Muscle of back (tissue), 11 donors: ENCODE measurements around the gene SUSD2. TPM values are rescaled to one million over a fixed set of nuclear protein-coding genes. Genes with fewer than 3 reads are reported as not detected.
"Not testable (repeated sequence)": the region's sequence is repeated elsewhere in the genome, so short reads cannot be mapped to it uniquely, and the experiment has no call there.

Experiments used
- DNase-seq, 3 donors: peaks; one replicate each; pipeline versions ENCODE4 v3.0.0 to v3.0.0-alpha.2; 2013
- polyA plus RNA-seq, 10 donors: library from polyadenylated mRNA; unstranded; fragments of 120-200 nt; gene quantifications; one replicate each; pipeline ENCODE4 v1.2.1, GENCODE V29; 2013; ENCODE audit not compliant: insufficient read length in 10 of 10

Gene SUSD2
- polyA plus RNA-seq, 10 donors, result 0.31 to 2.0 (median 0.66) TPM

DNA sequence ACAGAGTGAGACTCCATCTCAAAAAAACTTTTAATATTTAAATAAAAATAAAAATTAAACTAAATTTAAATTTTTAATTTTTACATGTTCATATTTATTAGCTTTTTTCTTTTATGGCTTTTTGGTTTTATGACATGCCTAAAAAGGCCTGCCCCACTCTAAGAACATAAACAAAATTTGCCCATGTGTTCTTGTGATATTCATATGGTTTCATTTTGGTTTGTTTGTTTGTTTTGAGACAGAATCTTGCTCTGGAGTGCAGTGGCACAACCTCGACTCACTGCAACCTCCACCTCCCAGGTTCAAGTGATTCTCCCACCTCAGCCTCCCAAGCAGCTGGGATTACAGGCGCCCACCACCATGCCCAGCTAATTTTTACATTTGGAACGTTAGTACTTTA, 27.7 kb downstream of the SUSD2 start:
- no peak for DNase-seq

DNA sequence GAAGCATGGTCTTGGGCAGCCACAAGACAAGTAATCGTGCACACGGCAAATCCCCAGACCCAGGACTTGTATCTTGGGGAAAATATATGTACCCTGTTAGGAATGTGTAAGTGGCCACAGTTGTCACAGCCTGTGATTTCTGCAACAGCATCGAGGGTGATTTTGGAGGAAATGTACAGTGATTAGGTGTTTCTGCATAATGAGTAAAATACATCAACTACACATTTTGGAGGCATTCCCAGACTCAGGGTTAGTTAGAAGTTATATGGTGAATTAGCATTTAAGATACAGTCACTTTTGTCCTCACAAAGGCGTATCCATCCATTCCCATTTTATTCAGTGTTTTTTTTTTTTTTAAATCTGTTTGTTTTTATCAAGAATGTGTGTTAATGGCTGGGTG, 28.4 kb downstream of the SUSD2 start:
- DNase-seq, result no peak

DNA sequence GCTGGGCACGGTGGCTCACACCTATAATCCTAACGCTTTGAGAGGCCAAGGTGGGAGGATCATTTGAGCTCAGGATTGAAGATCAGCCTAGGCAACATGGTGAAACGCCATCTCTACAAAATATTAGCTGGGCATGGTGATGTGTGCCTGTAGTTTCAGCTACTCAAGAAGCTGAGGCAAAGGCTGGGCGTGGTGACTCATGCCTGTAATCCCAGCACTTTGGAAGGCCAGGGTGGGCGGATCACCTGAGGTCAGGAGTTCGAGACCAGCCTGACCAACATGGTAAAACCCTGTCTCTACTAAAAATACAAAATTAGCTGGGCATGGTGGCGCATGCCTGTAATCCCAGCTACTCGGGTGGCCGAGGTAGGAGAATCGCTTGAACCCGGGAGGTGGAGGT, 29.1 kb downstream of the SUSD2 start:
- DNase-seq, result not testable (repeated sequence)

DNA sequence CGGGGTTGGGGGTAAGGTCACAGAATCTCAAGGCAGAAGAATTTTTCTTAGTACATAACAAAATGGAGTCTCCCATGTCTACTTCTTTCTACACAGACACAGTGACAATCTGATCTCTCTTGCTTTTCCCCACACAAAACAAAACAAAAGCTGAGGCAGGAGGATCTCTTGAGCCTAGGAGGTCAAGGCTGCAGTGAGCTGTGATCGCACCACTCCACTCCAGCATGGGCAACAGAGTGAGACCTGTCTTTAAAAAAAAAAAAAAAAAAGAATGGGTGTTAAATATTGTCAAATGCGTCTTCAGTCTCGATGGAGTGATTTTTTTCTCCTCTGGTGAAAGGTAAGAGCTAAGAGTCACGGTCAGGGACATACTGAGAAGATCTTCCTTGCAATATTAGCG, 30.4 kb downstream of the SUSD2 start:
- not testable (repeated sequence) for DNase-seq

DNA sequence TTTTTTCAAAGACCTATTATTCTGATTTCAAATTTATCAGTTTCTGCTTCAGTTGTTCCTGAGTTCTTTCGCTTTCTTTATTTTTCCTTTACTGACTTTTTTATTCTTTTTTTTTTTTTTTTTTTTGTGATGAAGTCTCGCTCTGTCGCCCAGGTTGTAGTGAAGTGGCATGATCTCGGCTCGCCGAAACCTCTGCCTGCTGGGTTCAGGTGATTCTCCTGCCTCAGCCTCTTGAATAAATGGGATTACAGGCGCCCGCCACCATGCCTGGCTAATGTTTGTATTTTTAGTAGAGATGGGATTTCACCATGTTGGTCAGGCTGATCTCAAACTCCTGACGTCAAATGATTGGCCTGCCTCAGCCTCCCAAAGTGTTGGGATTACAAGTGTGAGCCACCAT, 31.8 kb downstream of the SUSD2 start:
- DNase-seq, result not testable (repeated sequence)

DNA sequence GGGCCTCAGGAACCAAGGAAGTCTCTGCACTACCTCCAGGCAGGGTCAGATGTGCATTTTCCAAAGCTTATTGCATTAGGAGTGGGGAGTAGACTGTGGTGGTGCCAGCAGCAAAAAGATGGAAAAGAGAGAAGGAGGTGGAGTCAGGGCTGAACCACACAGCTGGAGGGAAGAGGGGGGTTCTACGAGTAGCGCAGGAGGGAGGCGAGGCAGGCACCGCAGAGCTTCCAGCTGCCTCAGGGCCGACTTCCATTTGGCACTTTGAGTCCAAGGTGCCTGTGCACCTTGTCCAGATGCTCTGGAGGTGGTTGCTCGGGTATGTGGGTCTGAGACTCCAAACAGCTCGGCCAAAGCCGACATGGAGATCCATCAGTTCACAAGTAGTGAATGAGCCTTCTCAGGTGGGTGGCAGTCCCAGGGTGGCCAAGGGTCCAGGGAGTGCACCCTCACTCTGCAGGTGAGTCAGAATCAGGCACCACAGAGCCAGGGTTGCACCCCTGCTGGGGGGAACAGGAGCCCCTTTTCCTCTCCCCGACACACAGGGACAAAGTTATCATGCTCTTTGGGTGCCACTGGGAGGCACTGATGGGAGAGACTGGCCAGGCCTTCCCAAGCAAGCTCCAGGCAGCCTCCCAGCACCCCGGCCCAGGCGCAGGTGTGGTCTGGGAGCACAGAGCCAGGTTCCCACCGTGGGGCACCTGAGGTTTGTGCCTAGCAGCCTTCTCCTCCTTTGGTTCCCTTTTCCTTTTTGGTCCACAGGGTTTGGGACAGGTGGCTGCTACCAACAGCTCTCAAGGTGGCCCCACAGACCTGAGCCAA, 33.4 kb downstream of the SUSD2 start:
- DNase-seq, result no peak

DNA sequence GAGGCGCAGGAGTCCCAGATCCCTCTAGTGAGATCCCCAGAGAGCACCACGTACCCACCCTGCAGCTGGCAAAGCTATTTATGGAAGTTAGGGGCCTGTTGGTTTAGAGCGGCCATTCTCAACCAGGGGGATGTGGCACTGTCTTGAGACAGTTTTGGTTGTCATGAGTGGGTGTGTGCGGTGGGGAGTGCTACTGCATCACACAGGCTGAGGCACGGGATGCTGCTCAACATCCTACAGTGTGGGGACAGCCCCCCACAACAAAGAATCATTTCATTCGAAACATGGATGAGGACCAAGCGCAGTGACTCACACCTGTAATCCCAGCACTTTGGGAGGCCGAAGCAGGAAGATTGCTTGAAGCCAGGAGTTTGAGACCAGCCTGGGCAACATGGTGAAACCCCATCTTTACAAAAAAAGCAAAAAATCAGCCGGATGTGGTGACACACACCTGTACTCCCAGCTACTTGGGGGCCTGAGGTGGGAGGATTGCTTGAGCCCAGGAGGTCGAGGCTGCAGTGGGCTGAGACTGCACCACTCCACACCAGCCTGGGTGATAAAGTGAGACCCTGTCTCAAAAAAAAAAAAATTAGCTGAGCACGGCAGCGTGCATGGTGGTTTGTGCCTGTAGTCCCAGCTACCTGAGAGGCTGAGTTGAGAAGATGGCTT, 35.4 kb downstream of the SUSD2 start:
- no peak for DNase-seq

DNA sequence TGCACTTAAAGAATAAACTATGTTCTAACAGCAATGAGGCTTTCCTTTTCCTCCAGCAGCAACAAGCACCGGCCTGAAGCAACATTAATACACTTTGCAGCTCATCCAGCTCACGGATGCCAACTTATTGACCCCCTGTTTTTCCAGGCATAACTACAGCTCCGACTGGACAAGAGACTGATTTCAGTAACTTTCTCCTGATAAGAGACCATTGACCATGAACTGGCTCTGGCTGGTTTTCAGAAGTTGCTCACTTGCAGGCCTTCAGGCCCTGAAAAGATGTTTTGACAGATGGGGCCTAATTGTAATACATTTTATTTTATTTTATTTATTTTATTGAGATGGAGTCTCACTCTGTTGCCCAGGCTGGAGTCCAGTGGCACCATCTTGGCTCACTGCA, 36.1 kb downstream of the SUSD2 start:
- DNase-seq, result no peak

DNA sequence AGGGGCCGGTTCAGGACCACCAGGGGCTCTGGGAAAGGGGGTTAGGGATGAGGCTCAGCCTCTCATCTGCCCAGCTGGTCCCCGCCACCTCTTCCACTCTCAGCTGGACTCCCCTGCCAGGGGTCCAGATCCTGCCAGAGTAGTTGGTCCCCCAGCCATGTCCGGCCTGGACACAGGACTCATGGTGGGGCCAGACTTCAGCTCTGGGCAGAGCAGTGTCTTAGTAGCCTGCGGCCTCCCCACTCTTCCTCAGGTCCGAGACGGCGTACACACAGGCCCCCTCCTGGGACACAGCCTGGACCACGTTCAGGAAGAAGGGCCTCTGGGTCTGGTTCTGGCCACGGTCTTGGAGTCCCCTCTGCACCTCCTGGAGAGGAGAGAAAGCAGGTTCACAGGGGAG, 38.5 kb downstream of the SUSD2 start:
- no peak for DNase-seq

DNA sequence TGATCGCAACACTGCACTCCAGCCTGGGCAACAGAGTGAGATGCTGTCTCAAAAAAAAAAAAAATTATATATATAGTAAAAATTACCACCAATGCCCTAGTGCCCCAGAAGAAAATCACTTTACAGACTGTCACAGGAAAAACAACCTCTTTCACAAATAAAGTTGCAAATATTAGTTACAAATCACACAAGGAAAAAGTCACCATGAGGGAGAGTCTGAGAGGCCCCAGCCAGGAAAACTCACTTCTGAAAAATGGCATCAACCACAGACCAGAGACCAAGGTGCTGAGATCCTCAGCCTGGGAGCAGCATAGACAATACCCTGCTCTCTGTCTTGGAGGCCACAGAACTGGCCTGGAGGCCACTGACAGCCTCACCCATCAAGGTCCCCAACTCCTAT, 43.2 kb downstream of the SUSD2 start:
- no peak for DNase-seq

DNA sequence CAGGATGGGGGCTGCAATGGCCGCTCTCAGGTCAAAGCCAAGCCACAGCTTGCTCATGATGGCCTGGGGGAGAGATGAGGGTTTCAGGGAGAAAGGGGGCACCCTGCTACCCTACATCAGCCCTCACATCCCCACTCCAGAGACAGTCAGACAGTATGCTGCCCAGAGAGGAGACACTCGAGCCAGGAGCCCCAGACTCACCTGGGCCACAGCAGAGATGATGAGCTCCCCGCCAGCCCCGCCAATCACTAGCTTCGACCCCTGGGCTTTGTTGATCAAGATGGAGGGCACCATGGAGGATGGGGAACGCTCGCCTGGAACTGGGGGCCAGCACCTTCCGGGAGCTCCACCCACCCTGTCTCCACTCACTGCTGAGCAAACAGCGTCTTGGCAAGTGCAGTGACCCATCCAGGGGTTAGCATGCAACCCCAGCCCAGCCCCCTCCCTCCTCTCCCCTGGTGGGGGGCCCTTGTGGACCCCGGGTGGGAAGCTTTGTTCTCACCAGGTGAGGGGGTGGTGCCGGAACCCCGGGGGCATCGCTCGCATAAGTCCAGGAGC, 43.8 kb downstream of the SUSD2 start:
- no peak for DNase-seq

DNA sequence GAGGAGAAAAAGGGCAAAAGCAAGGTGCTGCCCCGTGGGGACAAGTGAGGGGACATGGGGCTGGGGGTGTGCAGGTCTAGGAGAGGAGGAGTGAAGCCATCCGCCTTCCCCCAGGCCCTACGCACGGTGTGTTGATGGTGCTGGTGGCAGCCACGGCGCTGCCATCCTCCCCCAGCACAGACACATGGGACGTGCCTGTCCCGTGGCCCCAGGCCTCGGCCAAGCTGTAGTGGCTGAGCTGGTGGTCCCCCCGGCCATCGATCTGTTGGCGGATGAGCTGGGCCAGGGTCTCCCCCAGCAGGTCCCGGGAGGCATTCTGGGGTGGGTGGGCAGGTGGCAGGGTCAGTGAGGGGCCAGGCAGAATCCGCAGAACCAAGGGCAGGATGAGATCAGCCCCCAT, 44.7 kb downstream of the SUSD2 start:
- DNase-seq, result no peak

DNA sequence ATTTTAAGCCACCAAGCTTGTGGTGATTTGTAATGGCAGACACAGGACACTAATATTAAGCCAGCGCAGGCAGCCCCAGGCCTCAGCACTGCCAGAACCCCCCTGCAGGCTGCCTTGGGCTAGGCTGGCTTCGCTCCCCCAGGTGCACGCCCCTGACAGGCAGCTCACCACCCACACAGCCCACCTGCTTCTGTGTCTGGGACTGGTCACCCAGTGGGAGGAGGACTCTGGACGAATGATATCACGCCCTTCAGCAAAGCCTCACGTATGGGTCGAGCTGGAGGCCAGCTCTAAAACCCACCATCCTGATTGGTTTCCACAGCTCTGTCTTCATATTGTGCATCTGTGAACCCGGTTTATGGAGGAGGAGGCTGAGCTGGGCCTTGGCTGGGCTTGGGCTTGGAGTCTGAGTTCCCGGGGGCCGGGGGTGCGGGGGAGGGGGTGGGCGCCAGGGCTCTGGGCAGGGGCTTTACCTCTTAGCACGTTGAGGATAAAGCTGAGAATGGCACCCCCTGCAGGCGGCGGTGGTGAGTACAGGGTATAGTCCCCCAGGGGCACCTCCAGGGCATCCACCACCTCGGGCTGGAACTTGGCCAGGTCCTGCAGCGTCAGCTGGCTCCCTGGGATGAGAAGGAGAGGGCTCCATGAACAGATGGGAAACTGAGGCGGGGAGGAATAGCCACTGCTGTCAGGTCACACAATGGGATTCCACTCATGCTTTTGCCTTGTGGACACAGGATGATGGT, 49.8 kb downstream of the SUSD2 start:
- no peak for DNase-seq

DNA sequence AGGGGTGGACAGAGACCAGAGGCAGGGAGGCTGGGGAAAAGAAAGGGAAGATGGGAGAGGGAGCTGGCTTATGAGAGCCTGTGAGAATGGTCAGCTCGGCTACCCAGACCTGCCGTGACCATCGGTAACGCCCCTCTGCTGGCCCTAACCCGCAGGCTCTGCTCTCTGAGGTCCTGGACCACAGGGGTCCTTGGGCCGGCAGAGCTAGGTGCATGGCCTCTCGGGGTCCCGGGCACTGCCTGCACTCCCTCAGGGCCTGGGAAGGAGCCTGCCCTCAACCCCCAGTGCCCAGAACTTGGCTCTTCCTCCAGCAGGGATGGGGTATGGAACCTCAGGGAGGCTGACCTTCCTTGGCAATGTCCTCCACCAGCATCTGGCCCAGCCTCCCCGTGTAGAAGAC, 50.4 kb downstream of the SUSD2 start:
- DNase-seq, result no peak

DNA sequence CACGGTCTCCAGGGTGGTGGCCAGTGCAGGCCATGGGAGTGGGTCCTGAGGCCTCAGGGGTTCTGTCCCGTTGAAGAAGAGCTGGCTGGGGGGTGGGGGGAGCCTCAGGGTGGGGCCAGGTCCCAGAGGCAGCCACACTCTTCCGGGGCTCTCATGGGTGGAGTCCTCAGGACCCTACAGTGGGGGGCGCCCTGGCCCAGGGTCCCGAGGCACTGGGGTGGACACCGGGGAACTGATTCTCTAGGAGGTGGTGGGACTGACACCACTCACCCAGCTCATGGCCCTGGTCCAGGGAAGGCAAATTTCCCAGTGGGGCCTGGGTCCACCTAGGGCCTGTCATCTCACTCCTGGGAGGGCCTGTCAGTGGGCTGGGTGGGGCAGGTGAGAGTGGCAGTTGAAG, 50.8 kb downstream of the SUSD2 start:
- DNase-seq, result no peak

DNA sequence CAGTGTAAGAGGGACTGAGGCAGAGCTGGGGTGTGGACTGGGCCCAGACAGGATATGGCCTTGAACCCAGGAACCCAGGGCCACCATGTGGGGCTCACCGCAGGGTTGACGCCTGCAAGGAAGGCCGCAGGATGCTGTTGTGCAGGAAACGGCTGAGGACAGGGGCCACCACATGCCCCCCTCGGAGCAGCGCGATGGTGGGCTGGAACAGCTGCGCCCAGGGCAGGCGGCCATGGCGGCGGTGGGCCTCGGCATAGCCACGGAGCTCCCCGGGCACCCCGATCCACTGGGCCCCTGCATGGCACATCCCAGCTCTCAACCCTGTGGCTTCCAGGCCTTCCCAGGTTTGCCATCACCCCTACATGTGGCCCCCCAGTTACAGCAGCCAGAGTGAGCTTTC, 51.4 kb downstream of the SUSD2 start:
- DNase-seq, result no peak

DNA sequence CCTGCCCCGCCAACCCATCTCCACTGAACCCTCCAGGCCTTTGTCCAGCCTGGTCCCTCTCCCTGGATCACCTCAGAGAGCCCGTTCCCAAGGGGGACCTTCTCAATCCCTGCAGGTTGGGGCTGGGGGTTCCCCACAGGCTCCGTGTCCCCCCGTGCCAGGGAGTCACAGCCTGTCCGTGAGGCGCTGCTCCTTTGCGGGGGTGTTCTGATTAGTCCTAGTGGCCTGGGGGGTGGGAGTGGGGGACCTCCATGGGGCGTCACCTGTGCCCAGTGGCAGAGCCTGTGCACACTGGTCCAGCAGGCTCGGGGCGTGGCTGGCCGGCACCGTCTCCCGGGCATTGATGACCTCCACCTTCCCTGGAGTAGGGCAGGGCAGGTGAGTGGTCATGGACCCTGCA, 51.9 kb downstream of the SUSD2 start:
- DNase-seq, result no peak

DNA sequence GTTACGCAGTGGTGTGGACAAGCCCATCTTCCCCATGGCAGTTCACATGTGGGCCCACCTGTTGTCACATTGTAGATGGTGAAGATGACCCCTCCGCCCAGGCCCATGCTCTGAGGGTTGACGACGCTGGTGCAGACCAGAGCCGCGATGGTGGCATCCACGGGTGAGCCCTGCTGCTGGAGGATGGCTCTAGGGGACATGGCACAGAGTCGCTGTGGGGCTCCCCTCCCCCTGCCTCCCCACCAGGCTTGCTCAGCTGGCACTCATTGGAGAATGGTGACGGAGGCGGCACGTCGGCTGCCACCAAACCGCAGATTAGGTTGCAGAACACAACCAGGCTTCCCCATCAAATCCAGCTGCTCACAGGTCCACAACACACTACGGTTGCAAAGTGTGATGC, 52.5 kb downstream of the SUSD2 start:
- no peak for DNase-seq

DNA sequence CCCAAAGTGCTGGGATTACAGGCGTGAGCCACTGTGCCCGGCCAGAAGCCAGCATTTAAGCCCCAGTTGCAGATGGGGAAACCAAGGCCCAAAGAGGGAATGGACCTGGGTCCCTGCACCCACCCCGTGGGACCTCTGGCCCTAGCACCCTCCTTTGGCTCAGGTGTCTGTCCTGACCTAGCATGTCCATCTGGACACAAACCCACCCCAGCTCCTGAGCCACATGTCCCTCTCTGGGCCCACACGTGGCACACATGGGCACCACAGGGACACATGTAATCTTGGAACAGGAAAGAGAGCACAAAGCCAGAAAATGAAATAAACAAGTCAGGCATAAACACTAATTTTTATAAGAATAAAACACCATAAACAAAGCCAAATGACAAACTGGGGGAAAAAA, 54.0 kb downstream of the SUSD2 start:
- DNase-seq, result no peak

DNA sequence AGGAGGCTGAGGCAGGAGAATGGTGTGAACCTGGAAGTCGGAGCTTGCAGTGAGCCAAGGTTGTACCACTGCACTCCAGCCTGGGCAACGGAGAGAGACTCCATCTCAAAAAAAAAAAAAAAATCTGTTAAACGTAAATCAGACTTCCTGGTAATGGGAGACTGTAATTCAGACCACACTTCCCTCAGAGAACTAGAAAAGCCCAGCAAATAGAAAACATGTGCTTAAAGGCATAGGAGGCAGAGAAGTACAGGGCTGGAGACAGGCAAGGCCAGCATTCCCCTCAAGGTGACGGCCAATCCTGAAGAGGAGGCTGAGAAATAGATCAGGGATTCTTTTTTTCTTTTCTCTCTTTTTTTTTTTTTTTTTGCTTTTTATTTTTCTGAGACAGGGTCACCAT, 55.4 kb downstream of the SUSD2 start:
- peak in 1 of 3 donors; percentile 17 for DNase-seq

DNA sequence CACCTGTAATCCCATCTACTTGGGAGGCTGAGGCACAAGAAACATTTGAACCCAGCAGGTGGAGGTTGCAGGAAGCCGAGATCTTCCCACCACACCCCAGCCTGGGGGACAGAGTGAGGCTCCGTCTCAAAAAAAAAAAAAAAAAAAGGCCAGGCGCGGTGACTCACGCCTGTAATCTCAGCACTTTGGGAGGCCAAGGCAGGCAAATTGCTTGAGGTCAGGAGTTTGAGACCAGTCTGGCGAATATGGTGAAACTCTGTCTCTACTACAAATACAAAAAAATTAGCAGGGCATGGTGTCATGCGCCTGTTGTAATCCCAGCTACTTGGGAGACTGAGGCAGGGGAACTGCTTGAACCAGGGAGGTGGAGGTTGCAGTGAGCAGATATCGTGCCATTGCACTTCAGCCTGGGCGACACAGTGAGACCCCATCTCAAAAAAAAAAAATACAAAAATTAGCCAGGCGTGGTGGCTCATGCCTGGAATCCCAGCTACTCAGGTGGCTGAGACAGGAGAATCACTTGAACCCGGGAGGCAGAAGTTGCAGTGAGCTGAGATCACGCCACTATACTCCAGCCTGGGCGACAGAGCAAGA, 56.9 kb downstream of the SUSD2 start:
- DNase-seq, result not testable (repeated sequence)
